ENCODE results near the gene IGF2. TPM values are rescaled to one million over a fixed set of nuclear protein-coding genes. Genes with fewer than 3 reads are reported as not detected.
"Not testable (repeated sequence)": the region's sequence is repeated elsewhere in the genome, so short reads cannot be mapped to it uniquely, and the experiment has no call there.

Gene IGF2
- total RNA-seq, 1 donor from 2014 or later = 87.7 TPM

DNA sequence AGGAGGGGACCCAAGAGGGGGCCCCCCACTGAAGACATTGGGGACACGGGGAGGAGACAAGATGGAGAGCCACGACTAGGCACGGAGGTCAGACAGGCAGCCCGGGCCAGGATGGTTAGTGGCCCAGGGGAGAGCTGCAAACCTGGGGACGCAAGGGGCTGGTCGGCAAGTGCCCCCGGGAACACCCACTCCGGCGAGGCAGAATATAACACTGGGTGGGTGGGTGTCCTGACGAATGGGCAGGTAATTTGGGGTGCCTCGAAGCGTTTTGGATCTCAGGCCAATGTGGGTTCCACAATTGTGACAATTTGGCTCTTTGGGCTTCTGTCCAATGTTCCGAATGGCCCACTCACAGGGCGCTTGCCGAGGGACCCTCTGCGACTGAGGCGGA lies 9.9 kb downstream of the IGF2 start:
- DNase-seq (ENCODE audit: low spot score) = no peak
- intact Hi-C loops (cut with DNase I) = no loop called here

DNA sequence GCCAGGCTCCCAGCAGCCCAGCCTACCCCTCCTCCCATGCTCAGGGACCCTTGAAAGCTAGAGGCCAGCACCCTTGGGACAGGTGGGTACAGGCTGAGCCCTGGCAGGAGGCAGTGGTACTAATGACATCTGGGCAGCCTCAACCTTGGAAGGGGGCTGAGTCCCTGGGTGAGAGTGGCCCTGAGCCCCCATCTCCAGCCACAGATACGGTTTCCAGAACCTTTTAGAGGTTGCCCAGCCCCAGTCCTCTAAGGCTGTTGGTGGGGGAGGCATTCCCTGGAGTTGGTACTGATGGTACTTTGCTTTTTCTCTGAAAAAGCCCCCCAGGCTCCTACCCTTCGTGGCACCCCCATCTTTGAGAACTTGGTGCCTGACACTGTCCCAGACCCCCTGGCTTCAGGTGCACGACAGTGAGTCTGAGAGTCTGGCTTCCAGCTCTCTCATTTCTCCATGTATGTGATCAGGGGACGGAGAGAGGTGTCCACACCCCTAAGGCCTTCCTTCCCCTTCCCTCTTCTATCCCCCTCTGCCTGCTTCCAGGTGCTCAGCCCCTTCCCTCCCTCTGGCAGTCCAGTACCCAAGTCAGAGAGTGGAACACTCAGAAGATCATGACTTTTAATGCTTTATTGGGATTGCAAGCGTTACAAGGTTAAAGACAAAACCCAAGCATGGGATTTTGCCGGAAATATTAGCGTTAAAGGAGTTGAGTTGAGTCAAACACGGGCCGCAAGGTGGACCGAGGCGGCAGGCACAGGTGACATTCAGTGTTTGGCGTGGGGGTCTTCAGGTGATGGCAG lies 10.5 kb downstream of the IGF2 start:
- intact Hi-C loops (cut with DNase I) = no loop called here
- DNase-seq (ENCODE audit: low spot score) = no peak

DNA sequence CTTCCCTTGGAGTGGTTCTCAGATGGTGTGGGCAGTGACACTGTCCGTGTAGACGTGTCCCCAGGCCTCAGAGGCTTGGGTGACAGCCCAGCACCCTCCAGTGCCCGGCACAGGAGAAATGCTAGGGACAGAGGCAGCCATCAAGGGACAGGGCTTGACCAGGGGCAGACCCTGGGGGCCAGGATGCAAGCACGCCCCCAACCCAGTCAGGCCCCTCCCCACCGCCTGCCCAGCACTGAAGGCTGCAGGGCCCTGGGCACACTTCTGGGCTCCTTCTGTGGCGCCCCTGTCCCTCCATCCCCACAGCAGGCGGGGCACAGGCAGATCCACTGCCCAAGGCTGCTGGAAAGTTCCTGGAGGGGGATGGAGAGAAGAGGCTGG lies 11.1 kb downstream of the IGF2 start:
- intact Hi-C loops (cut with DNase I) = no loop called here

DNA sequence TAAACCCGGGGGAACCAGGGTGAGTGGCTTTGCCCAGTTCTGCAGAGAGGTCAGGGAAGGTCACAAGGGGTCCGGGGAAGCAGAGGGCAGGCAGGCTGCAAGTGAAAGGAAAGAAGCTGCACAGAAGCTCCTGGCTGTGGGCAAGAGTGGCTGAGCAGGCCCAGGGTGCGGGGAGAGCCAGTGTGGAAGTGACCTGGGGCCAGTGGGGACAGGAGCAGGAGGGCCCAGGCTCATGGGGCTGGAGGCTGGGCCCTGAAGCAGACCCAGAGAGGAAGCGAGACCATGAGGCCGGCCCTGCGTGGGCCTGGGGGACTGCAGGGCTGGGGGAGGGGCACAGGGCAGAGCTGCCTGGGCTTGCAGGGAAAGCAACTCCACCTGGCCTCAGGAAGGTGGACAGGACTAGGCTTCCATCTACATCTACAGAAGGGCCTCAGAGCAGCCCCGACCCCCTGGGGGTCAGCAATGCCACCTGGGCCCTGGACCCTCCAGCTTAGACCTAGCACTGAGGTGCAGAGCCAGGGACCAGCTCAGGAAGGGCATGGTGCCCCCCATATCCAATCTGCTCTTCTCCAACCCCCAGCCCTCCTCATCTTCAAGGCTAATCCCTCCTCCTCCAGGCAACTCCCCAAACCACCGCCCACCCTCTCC lies 11.6 kb downstream of the IGF2 start:
- intact Hi-C loops (cut with DNase I) = no loop called here
- DNase-seq (ENCODE audit: low spot score) = peak; percentile 71

More for the DNA sequence above, 11.1 kb downstream of the IGF2 start:
- DNase-seq (ENCODE audit: low spot score) = no peak

DNA sequence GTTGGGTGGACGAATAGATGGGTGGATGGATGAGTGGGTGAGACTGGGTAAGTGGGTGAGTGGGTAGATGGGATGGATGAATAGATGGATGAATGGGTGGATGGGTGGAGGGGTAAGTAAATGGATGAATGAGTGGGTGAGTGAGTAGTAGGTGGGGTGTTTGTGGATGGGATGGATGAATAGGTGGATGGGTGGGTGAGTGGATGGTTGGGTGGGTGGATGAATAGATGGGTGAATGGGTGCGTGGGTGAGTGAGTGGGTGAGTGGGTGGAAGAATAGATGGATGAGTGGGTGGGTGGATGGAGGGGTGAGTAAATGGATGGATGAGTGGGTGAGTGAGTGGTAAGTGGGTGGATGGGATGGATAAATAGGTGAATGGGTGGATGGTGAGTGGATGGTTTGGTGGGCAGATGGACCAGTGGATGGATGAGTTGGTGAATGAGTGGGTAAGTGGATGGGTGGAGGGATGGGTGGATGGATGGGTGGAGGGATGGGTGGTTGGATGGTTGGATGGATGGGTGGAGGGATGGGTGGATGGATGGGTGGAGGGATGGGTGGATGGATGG lies 12.6 kb downstream of the IGF2 start:
- DNase-seq (ENCODE audit: low spot score) = no peak
- intact Hi-C loops (cut with DNase I) = no loop called here

DNA sequence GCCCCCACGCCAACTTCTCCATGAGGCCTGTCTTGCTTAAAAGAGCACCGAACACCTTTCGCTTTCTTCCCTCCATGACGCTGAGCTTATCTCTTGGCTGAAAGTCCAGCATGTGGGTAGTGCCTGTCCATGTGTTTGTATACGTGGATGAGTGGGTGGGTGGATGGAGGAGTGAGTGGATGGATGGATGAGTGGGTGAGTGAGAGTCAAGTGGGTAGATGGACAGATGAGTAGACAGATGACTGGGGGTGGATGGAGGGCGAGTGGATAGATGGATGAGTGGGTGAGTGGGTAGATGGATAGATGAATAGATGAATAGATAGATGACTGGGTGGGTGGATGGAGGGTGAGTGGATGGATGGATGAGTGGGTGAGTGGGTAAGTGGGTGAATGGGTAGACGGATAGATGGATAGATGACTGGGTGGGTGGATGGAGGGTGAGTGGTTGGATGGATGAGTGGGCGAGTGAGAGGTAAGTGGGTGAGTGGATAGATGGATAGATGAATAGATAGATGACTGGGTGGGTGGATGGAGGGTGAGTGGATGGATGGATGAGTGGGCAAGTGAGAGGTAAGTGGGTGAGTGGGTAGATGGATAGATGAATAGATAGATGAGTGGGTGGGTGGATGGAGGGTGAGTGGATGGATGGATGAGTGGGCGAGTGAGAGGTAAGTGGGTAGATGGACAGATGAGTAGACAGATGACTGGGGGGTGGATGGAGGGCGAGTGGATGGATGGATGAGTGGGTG lies 14.3 kb downstream of the IGF2 start:
- intact Hi-C loops (cut with DNase I) = not testable (repeated sequence)

DNA sequence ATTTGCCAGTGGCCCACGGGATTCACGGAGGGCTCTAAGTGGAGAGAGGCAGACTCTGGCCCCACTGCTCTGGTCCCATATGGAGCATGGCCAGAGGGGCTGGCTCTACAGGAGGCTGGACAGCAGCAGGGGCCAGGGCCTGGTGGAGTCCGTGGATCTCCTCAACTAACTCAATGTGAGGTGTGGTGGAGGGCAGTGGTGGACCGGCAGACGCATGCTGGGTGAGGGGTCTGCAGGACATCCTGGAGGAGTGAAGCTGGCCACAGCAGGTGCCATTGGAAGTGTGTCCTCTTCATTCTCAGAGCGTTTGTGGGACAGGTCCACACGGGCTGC lies 15.6 kb downstream of the IGF2 start:
- intact Hi-C loops (cut with DNase I) = no loop called here
- DNase-seq (ENCODE audit: low spot score) = peak; percentile 74

More for the DNA sequence above, 14.3 kb downstream of the IGF2 start:
- DNase-seq (ENCODE audit: low spot score) = not testable (repeated sequence)

DNA sequence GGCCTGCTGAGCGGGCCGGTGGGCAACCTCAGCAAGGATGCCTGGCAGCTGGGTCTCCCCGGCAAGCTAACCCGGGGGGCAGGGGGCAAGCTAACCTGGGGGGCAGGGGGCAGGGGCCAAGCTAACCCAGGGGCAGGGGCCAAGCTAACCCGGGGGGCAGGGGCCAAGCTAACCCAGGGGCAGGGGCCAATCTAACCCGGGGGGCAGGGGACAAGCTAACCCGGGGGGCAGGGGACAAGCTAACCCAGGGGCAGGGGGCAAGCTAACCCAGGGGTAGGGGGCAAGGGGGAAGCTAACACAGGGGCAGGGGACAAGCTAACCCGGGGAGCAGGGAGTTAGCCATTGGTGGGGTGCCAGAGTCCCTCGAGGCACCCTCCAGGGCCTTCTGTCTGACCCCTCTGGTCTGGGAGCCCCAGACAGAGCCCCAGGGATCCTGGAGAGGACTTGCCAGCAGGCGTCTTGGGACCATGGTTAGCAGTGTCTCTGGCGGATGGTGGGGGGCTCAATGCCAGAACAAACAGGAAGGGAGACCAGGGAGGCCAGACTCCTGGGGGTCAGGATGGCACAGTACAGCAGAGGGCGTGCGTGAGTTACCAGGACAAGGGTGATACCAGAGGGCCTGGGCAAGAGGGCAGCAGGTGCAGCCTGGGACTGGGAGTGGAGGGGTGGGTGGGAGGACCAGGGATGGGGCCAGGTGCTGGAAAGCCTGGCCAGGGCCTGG lies 16.1 kb downstream of the IGF2 start:
- intact Hi-C loops (cut with DNase I) = no loop called here

DNA sequence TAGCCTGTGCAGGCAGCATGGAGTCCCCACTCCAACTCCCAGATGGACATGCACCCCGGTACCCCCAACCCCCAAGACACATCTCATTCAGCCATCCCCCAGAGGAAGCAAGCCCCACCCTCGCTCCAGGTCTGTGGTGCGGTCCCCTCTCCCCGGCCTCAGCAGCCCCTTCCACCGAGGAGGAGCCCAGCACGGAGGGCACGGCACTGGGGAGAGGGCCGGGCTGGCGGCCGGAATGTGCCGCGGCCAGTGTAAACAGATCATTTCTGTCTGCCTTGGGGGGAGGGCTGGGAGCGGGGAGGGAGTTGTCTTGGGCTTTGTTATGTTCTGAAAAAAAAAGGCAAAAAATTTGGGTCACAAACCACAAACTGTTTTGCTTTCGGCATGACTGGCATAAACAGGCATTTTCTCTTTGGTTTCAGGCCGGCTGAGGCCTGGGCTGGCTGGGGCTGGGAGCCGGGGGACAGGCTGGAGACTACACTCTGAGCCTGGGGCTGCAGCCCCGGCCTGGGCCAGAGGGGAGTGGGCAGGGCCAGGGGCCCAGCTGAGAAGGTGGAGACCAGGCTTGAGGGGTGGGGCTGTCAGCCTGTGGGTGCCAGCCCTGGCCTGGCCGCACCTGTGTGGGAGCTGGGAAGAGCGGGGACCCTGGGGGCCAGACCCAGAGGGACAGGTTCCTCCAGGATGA lies 16.8 kb downstream of the IGF2 start:
- intact Hi-C loops (cut with DNase I) = no loop called here
- DNase-seq (ENCODE audit: low spot score) = no peak

More for the DNA sequence above, 16.1 kb downstream of the IGF2 start:
- no peak for DNase-seq (ENCODE audit: low spot score)

DNA sequence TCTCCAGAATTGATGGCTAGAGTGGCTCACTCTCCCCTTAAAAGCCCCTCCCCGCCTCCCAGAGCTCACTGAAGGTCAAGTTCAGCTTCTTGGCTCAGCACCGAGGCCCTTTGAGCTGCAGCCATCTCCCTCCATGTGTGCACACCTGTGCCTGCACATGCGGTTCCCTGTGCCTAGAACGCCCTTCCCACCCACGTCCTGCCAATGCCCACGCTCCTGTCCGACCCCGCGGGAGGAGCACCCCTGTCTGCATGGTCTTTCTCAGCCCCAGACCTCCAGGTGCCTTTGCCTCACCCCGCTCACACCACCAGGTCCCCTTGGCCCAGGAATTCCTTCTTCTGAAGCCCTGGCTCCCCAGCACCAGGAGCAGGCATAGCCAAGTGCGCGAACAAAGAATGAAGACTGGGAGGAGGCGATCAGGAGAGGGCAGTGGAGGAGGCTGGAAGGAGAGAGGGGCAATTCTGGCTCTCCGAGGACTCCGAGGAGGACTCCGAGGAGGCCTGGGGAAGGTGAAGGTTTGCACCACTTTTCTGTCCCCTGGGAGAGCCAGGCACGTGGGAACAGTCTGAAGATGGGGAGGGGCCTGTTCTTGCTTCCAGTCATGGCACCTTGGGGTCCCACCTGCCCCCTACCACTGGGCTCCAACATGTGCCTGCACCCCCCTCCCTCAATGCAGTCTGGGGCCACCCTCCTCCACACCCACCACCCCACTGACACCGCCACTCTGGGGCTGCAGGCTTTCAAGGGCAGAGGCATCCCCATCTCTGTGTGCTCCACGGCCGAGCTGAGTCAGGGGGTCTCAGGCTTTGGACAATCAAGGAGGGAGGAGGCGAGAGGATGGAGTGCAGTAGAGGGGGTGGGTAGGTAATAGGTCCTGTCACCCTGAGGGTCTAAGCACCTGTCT lies 17.7 kb downstream of the IGF2 start:
- intact Hi-C loops (cut with DNase I) = no loop called here
- DNase-seq (ENCODE audit: low spot score) = no peak

DNA sequence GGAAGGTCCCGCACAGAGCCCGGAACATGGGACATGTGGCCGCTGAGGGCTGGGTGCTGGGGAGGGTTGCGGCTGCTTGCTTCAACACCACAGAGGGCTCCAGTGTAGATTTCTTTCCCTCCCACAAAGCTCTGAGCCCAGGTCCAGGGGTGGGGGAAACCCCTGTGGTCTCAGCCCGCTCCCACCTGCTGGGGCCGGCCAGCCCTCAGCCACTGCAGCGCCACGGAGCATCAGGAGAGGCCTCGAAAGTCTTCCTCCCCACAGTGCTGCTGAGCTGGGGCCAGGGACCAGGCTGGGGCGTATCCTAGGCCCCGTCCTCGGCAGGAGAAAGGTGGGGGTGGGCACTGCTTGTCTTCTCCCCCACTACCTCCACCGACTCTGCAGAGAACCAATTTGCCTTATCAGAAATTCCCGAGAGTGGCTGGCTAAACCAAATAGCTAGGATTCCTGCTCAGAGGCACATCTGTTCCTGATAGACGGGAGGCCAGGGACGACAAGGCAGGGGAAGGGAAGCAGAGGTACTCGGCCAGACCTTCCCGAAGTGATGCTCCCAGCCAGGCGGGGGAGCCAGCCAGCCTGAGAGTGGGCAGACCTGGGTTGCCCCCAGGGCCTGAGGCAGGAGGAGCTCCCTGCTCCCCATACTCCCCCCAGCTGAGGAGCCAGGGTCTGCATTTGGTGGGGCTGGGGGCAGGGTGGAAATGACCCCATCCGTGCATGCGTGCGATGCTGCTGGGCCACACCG lies 18.7 kb downstream of the IGF2 start:
- DNase-seq (ENCODE audit: low spot score) = no peak
- intact Hi-C loops (cut with DNase I) = no loop called here

DNA sequence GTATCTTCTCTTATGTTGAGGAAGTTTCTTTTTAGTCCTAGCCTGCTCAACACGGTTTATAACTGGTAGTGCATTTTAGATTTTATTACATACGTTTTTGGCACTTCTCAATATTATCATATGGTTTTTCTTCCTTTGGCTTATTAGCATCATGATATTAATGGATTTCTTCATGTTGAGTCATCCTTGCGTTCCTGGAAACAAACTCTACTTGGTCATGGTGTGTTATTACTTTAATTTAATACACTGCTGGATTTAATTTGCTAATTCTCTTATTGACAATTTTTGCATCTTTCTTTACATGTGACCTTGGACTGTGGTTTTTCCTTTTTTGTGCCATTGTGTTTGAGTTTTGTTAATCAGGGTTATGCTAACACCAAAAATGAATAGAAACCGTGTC lies 20.5 kb downstream of the IGF2 start:
- DNase-seq (ENCODE audit: low spot score) = no peak
- intact Hi-C loops (cut with DNase I) = no loop called here

DNA sequence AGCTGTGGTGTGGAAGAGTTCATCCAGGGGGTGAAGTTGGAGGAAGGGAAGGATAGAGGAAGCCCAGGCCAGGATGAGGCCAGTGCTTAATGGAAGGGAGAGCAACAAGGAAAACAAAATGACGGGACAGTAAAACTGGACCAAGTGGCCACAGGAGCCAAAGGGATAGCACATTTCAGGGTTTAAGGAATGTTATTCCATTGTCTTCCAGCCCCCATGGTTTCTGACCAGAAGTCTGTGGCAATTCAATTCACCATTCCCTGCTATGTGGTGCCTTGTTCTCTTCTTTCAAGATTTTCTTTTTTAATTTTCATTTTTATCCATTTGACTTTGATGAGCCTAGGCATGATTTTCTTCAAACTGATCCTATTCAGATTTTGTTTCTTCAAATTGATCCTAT lies 22.5 kb downstream of the IGF2 start:
- DNase-seq (ENCODE audit: low spot score) = no peak
- intact Hi-C loops (cut with DNase I) = no loop called here

DNA sequence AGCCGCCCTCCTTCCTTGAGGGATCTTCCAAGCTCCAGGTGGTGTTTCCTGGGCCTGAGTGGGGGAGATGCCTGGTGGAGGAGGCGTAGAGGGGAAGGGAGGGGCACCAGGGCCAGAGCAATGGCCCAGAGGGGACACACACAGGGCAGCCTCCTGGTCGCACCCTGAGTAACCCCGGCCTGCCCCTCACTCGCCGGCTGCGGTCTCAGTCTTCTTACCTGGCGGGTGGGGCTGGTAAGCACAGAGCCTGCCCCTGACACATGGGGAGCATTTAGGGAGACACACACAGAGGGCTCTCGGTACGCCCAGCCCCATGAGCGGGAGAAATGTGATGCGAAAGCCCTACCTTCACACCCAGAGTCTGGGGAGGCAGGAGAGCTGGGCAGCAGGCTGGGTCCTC lies 23.9 kb downstream of the IGF2 start:
- intact Hi-C loops (cut with DNase I) = no loop called here
- no peak for DNase-seq (ENCODE audit: low spot score)

DNA sequence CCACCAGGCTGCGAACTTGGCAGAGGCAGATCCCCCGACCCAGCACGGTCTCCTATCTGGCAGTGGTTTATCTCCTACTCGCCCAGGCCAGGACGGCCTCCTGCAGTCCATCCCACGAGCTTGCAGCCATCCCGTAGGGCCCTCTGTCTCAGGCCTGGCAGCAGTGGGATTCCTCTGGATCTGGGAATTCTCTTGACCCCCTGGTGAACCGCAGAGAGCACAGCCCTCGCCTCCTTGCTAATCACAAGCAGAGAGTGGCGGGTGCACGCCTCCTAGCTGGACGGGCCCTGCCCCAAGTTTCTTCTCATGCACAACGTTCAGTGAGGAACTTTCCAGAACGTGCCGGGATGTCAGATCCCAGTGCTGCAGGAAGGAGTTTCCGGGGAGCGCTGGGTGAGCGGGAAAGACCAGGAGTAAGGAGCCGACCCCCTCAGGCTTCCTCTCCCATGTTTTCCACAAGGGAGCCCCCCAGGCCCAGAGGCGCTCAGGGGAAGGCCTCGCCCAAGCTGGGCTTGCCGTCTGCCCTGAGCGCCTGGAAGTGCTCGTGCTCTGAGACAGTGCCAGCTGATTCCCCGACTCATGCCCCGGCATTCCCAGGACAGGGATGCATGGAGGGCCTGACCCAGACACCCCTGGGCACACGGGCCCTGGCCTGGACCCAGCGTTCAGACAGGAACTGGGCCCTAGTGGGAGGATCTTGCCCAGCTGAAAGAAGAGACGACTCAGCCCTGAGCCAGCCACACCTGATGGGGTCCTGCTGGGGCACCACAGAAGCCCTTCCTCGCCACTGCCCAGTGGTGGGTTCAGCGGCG lies 24.6 kb downstream of the IGF2 start:
- intact Hi-C loops (cut with DNase I) = no loop called here

DNA sequence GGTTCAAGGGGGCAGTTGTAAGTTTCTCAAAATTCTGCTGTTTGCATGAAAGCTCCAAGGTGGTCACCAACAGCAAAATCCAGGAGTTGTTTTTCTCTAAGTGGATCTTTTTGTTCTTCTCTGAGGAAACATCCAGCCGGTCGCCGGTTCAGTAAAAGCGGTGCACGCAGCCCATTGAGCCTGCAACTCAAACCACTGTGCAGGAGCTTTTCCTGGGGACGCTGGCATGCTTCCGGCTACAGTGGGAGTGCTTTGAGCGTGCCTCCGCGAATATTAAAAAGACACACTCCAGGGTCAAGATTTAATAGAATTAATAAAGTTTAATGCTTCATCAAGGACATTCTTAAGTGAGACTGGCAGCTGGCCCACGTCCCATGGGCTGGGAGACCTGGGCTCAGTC lies 25.4 kb downstream of the IGF2 start:
- DNase-seq (ENCODE audit: low spot score) = no peak
- intact Hi-C loops (cut with DNase I) = no loop called here

More for the DNA sequence above, 24.6 kb downstream of the IGF2 start:
- DNase-seq (ENCODE audit: low spot score) = no peak

DNA sequence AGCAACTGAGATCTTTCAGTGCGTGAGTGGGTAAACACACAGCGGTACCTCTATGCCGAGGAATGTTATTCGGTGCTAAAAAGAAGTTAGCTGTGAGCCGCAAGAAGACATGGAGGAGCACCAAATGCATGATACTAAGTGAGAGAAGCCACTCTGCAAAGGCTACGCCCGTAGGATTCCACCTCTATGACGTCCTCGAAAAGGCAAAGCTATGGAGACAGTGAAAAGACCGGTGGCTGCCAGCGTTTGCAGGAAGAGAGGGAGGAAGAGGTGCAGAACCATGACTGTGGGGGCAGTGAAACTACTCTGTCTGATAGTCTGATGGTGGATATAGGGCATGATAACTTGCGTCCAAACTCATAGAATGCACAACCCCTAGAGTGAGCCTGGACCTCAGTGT lies 28.7 kb downstream of the IGF2 start:
- DNase-seq (ENCODE audit: low spot score) = no peak
- intact Hi-C loops (cut with DNase I) = no loop called here

Measured in cardiac septum (tissue), 1 donor.